GM18526 (cell line): ENCODE results near the gene ATG9B.
A peak's percentile ranks its signal among the peaks of the same experiment; 100 is the strongest.

Source experiments
- POLR2A ChIP-seq: IDR thresholded peaks from 3 replicates; pipeline ENCODE4 v1.6.1; 2011; ENCODE audit not compliant: insufficient read length; ENCODE audit errors: extremely low read depth

The ATG9B gene

DNA sequence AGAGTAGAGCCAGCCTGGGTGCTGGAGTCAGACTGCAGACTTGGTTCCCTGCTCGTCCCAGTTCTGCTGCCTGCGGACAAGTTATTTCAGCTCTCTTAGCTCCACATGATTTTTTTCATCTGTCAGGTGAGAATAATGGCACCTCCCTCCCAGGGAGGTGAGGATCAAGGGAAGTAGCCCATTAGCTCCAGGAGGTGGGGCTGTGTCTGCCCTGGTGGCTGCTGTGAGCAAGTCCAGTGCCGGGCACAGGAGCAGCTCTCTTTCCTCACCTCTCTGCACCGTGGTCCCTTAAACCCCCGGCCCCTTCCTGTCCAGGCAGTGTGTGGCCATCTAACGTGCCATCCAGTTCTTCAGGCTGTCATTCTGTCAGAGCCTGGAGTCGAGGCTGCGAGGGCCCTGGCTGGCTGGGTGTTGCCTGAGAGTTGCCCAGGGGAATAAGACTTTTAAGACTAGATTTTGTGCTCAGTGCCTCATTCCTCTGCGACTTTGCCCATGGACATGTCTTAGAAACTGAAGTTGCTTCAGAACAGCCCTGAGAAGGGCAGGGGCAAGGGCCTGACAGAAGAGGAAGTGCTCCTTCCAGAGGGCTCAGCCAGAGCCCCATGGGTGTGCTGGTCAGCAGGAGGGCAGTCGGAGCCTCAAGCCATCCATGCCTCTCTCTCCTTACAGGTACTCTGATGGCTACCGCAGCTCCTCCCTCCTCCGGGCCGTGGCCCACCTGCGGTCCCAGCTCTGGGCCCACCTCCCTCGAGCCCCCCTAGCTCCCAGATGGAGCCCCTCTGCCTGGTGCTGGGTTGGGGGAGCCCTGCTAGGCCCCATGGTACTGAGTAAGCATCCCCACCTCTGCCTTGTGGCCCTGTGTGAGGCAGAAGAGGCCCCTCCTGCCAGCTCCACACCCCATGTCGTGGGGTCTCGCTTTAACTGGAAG lies 8.9 kb upstream of the ATG9B start:
- TF ChIP-seq POLR2A, result no peak

DNA sequence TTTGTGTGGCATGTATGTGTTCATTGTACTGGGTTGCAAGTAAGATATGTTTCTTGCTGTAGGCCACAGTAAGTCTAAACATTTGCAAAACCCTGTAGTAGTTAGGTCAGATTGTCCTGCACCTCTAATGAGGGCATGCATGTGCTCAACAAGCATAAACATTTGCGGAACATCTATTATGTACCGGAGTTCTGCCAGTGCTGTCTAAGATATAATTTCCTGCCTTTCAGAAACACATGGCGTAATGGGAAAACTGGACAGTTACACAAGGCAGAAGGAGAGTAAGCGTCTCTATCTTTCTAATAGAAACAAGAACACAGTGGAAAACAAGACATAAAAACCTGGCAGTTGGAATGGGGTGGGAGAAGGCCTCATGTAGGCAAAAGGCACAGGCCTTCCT lies 6.7 kb upstream of the ATG9B start:
- no peak for TF ChIP-seq POLR2A

DNA sequence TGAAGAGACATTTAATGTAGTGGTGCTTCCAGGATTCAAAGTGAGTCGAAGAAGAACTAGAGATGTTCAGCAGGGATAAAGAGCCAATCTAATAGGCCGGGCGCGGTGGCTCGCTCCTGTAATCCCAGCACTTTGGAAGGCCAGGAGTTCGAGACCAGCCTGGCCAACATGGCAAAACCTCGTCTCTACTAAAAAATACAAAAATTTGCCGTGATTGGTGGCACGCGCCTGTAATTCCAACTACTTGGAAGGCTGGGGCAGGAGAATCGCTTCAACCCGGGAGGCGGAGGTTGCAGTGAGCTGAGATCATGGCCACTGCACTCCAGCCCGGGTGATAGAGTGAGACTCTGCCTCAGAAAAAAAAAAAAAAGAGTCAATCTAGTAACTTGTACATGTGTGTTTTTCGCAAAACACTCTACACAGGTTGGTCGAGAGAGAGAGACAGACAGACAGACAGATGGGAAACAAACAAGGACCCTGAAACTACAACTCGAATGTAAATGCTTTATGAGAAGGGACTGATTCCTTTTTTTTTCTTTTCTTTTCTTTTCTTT lies 4.7 kb upstream of the ATG9B start:
- no peak for TF ChIP-seq POLR2A

DNA sequence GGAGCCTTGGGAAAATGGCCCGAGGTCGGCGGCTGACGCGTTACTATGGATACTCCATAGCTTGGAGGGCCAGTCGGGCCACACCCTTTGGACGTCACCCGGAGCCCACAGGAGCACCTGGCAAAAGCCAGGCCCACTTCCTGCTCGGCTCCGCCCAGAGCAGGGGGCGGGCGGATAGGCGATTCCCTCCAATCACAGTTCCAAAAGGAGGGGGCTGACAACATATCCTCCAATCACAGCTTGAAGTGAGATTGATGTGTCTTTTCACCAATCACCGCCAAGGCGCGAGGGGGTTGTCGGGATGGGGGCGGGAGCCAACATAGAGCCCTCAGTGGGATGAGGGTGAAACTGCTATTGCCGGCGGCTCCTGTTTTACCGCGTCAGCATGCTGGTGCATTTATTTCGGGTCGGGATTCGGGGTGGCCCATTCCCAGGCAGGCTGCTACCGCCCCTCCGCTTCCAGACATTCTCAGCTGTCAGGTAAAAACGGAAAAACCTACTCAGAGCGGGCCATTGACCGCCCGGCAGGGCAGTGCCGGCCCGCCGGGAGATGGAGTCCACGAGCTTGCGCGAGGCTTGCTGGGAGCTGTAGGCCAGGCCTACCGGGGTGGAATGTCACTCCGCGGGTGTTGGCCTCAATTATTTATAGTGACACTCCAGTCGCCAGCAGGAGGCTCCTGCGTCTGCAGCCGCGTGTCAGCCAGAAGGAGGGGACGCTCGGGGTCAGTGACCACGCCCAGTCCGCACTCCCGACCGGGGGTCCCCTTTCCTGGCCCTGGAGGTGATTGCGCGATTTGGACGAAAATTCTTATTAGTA lies 4.0 kb upstream of the ATG9B start, which contains the start of gene ABCB8:
Gene ABCB8 (plus strand): TSS at position 320 of the 817 bp plus-strand sequence. CDS start 66 bp downstream, at position 386.
- TF ChIP-seq POLR2A, result peak; percentile 51

DNA sequence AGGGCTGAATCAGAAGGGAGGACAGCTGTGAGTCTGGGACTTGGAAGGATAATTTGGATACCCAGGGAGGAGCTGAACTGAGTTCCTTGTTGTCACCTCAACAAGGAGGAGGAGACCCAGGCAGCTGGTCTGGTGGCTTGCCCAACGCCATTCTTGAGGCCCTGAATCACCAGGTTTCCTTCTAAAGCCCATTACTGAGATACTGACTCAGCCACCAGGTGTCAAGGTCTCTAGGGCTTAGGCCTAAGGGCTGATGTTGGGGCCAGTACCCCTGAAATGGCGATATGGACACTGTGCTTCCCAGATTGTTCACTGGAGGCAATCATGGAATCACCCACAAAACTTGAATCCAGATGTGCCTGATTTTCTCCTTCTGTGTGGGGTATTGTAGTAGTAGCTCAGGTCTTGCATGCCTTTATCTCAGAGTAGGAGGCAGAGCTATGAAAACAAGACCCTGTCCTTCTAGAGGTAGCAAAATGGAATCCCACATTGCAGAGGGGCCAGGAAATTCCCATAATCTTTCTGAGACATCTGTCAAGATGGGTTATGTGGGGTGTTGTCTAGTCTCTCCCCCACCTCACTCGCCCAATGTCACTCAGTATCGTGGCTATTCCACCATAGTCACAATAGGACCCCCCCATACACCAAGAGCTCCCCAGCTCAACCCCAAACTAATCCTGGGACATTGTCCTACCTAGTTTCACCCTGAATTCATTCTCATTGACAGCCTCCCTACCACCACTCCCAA lies 1.8 kb upstream of the ATG9B start:
- no peak for TF ChIP-seq POLR2A

DNA sequence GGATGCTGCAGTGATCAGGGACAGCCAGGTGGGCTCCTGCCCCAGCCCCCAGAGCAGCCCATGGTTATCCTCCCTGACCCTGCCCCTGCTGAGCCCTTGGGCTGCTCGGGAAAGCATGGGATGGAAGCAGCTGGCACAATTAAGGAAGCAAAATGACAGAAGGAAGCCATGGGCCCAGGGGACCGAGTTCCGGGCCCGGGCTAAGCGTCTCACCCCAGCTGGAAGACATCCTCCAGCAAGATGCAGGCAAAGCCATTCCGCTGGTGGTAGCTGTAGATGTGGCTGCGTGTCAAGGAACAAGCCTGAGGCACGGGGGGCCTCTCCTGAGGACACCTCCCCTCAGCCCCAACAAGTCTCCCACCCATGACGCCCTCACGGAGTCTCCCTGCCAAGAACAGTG lies 1.1 kb downstream of the ATG9B start:
- TF ChIP-seq POLR2A, result no peak

DNA sequence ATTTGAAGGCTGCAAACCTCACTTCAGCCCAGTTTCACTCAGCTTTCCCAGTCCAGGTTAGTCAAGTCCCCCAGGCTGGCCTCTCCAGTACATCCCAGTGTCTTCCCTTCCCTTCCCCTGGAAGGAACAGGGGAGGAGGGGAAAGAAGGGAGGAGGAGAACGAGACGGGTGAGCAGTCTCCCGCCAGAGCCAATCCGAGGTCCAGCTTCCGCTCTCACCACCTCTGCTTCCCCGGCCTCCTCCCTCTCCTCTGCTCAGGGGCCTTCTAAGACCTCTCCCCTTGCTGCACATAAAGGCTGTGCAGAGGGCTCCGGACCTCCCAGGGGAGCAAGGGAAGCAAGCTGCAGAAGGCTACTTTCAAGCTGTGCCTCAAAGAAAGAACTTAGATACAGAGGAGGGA lies 4.1 kb downstream of the ATG9B start:
- TF ChIP-seq POLR2A, result no peak

DNA sequence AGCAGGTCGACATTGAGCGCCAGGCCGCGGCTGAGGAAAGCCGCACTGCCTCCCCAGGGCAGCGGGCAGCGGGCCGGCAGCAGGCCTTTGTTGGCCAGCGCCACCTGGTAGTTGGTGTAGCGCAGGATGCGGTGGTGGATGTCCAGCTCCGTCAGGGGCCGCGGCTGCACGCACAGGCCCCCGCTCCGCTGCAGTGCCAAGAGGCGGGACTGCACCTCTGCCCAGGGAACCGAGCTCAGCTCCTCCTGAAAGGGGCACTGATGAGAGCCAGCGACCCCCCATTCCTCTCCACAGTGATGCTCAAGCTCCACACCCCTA lies 5.2 kb downstream of the ATG9B start:
- no peak for TF ChIP-seq POLR2A

DNA sequence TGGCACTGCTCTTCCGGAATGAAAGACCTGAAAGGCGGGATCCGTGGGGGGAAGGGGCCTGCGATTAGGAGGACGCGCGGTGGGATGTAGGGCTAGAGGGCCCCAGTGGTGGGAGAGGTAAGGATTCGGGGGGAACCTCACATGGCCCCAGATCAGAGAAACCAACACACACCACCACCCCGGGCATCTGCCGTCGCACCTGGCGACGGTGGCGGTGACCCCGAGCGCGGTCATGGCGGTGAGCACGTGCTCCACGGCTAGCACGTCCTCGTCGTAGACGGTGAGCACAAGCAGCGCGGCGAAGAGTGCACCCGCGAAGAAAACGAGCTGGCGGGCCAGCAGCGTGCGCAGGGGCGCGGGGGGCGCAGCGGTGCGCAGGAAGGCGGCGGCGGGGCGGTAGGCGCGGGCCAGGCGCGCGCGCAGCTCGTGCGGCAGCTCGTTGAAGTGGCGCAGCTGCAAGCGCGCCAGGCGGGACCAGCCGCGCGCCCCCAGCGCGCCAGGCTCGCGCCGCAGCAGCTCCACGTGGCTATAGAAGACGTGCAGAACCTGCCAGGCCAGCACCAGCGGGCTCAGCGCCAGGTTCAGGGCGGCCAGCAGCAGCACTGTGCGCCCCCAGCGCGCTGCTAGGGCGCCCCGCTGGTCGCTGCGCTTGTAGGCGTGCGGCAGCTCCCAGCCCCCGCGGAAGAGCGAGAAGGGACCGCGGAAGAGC lies 5.7 kb downstream of the ATG9B start:
- TF ChIP-seq POLR2A, result no peak

DNA sequence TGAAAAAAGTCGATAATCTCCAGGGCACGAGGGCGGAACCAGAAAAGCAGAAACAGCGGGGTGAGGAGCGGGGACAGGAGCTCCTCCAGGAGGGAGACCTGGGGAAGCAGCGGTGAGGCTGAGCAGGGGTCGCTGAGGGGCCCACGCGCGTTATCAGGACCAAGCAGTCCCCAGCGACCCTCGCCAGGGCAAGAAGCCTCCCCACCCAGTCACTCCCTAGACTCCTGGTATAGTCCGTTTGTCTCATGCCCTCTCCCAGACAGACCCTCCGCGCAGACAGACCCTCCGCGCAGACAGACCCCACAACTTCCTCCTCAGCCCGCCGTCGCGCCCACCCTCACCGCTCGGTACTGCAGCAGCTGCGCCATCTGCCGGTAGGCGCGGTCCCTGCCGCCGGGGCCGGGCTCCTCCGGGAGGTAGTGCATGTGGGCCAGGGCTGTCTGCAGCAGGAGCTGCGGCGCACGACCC lies 6.3 kb downstream of the ATG9B start:
- no peak for TF ChIP-seq POLR2A

DNA sequence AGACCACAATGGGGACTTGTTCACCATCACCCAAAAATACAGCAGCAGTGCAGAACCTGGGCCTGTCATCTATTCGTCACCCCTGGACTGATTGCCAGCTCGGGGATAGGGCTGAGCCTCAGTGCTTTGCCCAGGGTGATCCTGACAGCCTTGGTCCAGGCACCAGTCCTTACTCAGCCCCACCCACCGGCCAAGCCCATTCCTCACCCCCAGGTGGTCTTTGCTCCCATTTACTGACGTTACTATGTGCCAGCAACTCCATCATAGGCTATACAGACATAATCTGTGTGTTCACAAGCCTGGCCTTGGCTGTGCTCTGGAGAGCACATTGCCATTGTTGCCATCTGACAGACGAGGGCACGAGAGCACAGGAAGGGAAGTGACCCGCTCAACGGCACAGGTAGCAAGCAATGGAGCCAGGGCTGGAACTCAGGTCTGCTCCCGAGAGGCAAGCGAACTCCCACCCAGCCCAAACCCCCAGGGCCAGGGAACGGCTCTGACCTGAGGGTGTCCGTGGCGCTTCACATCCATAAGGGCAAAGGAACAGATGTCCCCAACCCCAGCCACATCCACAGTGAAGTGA lies 6.8 kb downstream of the ATG9B start:
- no peak for TF ChIP-seq POLR2A

DNA sequence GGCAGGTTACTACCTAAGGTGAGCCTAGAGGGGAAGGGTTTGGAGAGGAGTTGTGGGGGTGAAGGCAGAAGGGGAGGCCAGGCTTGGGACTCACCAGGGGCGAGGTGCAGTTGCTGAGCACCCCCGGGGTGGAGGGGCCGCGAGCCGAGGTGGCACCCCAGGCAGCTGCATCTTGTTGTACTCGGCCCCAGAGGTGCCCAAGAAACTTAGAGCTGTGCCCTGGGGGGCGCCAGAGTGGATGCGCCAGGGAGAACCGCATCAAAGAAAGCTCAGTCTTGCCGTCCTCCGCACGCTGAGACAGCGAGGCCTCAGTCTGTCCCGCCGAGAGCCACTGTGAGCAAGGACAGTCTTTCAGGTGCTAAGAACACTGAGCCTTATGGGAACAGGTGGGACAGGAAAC lies 7.4 kb downstream of the ATG9B start:
- TF ChIP-seq POLR2A, result no peak

DNA sequence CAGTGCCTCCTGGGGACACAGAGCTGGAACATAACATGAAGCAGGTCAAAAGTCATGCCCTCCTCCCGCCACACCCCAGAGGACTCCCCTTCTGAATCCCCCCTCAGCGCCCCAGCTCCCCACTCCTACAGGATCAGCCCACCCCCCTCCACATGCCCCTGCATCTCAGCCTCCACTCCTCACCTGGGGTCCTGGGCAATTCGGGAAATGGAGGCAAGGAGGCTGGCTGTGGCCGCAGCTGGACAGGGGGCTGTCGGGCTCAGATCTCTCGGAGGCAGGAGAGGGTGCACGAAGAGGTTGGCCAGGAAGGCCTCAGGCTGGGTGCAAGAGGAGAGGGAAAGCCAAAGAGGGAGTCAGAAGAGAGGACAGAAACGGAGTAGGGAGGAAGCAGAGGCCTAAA lies 7.8 kb downstream of the ATG9B start:
- TF ChIP-seq POLR2A, result no peak

DNA sequence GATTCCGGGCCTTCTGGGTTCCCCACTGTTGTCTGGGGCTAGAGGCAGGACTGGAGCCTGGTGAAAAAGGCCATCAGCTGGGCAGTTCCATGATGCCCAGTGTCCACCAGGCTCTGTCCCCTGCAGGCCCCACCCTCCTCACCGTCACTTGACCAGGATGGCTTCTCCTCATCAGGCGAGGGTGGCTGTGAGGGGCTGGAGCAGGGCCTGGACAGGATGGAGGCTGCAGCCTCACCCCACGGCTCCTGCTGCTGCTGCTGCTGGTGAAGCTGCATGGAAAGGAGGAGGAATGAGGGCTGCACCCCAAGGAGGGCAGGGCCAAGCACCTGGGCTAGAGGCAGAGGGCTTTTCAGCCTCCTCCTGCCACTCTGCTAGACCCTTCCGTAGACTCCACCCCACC lies 8.3 kb downstream of the ATG9B start:
- no peak for TF ChIP-seq POLR2A
